Measurements from ENCODE around the gene EFCAB11.

DNA sequence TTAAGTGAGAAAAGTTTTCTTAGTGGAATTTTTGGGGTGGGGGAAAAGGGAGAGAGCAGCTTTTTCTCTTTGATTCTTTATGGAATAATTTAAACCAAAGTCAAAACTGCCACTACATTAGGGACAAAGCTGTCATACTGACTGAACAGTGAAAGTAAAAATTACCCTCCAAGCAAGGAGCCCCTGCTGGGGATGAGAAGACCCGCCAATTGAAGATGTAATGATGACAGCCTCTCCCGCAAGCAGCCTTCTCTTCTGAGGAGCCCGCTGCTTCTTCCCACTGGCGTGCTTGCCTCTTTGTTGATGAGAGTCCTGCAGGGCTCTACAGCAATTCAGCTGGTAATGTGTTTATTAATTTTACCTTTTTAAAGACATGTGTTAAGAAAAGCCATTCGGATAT lies 151.0 kb downstream of the EFCAB11 start:
- TF ChIP-seq POLR2A (IDR thresholded peaks at IDR 0.05; ENCODE audit: low read length), result no peak
- TF ChIP-seq GATA1 (IDR thresholded peaks at IDR 0.05; ENCODE audit: low read depth, low read length), result no peak

Measured in erythroblast (primary cell).